ENCODE measurements around the gene SEC31A.
A peak's percentile ranks its signal among the peaks of the same experiment; 100 is the strongest.
"Not testable (repeated sequence)": the region's sequence is repeated elsewhere in the genome, so short reads cannot be mapped to it uniquely, and the experiment has no call there.

Gene SEC31A, protein sequence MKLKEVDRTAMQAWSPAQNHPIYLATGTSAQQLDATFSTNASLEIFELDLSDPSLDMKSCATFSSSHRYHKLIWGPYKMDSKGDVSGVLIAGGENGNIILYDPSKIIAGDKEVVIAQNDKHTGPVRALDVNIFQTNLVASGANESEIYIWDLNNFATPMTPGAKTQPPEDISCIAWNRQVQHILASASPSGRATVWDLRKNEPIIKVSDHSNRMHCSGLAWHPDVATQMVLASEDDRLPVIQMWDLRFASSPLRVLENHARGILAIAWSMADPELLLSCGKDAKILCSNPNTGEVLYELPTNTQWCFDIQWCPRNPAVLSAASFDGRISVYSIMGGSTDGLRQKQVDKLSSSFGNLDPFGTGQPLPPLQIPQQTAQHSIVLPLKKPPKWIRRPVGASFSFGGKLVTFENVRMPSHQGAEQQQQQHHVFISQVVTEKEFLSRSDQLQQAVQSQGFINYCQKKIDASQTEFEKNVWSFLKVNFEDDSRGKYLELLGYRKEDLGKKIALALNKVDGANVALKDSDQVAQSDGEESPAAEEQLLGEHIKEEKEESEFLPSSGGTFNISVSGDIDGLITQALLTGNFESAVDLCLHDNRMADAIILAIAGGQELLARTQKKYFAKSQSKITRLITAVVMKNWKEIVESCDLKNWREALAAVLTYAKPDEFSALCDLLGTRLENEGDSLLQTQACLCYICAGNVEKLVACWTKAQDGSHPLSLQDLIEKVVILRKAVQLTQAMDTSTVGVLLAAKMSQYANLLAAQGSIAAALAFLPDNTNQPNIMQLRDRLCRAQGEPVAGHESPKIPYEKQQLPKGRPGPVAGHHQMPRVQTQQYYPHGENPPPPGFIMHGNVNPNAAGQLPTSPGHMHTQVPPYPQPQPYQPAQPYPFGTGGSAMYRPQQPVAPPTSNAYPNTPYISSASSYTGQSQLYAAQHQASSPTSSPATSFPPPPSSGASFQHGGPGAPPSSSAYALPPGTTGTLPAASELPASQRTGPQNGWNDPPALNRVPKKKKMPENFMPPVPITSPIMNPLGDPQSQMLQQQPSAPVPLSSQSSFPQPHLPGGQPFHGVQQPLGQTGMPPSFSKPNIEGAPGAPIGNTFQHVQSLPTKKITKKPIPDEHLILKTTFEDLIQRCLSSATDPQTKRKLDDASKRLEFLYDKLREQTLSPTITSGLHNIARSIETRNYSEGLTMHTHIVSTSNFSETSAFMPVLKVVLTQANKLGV

DNA sequence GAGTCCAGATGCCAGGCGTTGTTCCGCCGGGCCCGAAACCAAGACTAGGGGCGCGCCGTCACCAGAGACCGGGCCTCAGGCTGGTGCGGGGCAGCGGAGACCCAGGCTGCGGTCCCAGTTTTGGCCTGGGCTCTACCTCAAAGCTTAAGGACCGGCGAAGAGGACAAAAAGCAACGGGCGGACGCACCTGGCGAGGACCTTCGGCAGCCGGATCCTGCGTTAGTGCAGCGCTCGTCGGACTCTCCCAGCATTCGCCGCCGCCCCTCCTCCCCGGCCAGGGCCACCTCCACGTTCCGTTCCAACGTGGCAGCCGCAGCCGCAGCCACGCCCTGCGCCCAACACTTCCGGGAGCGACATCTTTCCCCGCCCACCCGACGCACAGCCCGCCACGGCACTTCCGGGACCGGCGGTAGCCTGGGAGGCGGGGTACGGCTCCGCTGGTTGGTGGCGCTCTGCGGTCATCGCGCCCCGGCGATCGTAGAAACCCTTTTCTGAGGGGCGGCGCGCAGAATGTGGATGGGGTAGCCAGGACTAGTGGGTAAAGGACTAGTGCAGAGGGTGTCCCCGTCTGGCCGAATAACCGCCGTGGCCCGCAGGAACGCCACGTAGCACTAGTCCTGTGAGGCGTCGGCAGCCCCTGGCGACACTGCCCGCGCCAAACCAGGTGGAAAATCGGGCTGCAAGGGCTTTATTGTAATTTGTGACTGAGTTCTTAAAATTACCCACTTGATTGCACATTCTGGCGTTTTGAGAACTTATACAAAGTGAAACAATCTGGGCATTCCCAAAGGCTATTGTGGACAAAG lies at the start of gene SEC31A:
Gene SEC31A (minus strand): TSS at position 253 of the 806 bp plus-strand sequence. CDS start 9,217 bp downstream, outside the sequence.
- Histone ChIP-seq H3K36me3 (ENCODE audit: control insufficient read depth in 5 of 5, insufficient read depth in 5 of 5, low read length in 5 of 5) (peaks cover 8 to 24% (median 16%) of the 10 kb centered on the region in 5 donors), H3K9ac (ENCODE audit: low read length in 5 of 5) (peak within 1 kb of the TSS; percentile 81 to 96 (median 91)), H3K27ac (ENCODE audit: low read depth, low read length) (peak within 1 kb of the TSS; percentile 99), H3K4me3 (ENCODE audit: low read depth in 1 of 5, low read length in 5 of 5) (peak within 1 kb of the TSS; percentile 85 to 95 (median 94)), H3K4me1 (ENCODE audit: control insufficient read depth in 5 of 5, insufficient read depth in 5 of 5, low read length in 5 of 5) (peaks cover 2 to 39% (median 32%) of the 10 kb centered on the region in 5 donors), H3K9me3 (ENCODE audit: control insufficient read depth in 5 of 5, low read length in 5 of 5) (no peaks in the 10 kb centered on the region), H3K27me3 (ENCODE audit: control insufficient read depth in 5 of 5, insufficient read depth in 4 of 5, low read length in 5 of 5) (no peaks in the 10 kb centered on the region)

DNA sequence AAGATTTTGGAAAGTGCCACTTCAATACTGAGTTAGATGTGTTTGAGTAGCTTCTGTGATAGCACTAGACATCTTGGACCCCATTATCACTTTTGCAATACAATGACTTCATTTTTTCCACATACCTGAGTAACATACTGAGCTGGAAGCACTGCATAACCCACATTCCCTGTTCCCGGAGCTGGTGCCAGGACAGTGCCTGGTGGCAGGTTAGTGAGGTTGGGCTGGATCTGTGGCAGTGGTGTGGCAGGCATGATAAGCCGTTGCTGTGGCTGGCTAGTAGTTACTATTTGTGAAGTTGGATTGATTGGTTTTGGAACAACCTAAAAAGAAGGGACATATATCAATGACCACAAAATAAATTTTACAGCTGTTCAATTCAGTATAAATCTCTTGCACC lies 48.5 kb upstream of the SEC31A start:
- H3K9ac ChIP-seq (ENCODE audit: low read length in 5 of 5): no peak overlapping the region
- H3K27me3 ChIP-seq (ENCODE audit: control insufficient read depth in 5 of 5, insufficient read depth in 4 of 5, low read length in 5 of 5): no peaks in the 10 kb centered on the region
- peaks cover 21 to 45% (median 32%) of the 10 kb centered on the region in 5 donors for H3K36me3 ChIP-seq (ENCODE audit: control insufficient read depth in 5 of 5, insufficient read depth in 5 of 5, low read length in 5 of 5)
- no peaks in the 10 kb centered on the region for H3K4me1 ChIP-seq (ENCODE audit: control insufficient read depth in 5 of 5, insufficient read depth in 5 of 5, low read length in 5 of 5)
- H3K27ac ChIP-seq (ENCODE audit: low read depth, low read length): no peak overlapping the region
- H3K9me3 ChIP-seq (ENCODE audit: control insufficient read depth in 5 of 5, low read length in 5 of 5): no peaks in the 10 kb centered on the region
- H3K4me3 ChIP-seq (ENCODE audit: low read depth in 1 of 5, low read length in 5 of 5): no peak overlapping the region

DNA sequence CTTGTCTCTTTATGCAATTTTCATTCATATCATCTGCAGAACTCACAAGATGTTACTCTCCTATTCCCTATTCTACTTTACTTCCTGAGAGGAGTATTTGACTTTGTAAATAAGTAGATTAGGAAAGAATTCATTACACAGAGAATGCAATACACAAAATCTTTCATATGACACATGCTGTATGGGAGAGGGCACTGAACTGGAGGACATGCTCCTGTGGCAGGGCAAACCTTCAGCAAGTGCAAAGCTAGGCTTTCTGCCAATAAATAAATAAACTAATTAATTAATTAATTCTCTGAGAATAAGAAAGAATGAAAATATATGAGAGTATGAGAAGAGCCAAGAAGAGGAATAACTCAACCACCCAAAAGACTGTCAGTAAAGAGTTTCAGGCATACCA lies 43.5 kb upstream of the SEC31A start:
- Histone ChIP-seq H3K27ac (ENCODE audit: low read depth, low read length) (no peak overlapping the region), H3K27me3 (ENCODE audit: control insufficient read depth in 5 of 5, insufficient read depth in 4 of 5, low read length in 5 of 5) (no peaks in the 10 kb centered on the region), H3K9me3 (ENCODE audit: control insufficient read depth in 5 of 5, low read length in 5 of 5) (no peaks in the 10 kb centered on the region), H3K9ac (ENCODE audit: low read length in 5 of 5) (no peak overlapping the region), H3K4me1 (ENCODE audit: control insufficient read depth in 5 of 5, insufficient read depth in 5 of 5, low read length in 5 of 5) (no peaks in the 10 kb centered on the region), H3K36me3 (ENCODE audit: control insufficient read depth in 5 of 5, insufficient read depth in 5 of 5, low read length in 5 of 5) (peaks cover 25 to 51% (median 45%) of the 10 kb centered on the region in 5 donors), H3K4me3 (ENCODE audit: low read depth in 1 of 5, low read length in 5 of 5) (no peak overlapping the region)

DNA sequence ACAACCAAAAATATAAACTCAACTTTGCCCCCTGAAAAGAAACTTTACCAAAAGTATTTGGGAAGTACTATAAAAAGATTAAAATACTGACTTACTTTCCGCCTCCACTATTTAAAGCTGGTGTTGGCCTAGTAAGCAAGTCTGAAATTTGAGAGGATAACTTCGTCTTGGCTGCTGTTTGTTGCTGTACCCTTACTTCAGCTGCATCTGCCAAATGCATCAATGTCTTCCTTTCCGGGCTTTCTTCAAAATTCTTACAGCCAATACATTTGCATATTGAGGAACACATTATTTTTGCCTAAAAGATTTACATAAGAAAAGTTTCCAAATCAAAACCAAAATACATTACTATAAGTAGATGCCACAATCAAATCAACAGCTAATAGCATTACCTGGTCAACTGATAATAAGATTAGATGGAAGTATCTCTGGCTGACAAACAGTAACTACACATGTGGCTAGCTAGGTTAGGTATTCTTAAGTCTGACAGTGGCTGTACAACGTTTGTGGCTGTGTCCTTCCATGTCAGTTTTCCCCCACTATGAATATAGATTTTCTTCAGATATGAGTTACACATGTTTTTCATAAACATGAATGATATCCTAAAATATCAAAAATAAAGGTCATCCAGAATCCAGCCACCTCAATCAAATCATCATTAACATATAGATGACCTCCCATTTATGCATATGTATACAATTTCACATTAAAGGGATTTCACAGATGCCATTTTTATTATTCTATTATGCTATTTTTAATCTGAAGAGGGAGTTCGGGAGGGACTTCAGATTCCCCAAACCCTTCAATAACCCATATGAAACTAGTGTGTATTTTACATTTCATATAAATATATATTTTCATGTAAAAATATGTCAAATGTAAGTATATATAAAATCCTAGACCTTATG lies 40.1 kb upstream of the SEC31A start:
- no peak overlapping the region for H3K4me3 ChIP-seq (ENCODE audit: low read depth in 1 of 5, low read length in 5 of 5)
- no peaks in the 10 kb centered on the region for H3K9me3 ChIP-seq (ENCODE audit: control insufficient read depth in 5 of 5, low read length in 5 of 5)
- no peaks in the 10 kb centered on the region for H3K27me3 ChIP-seq (ENCODE audit: control insufficient read depth in 5 of 5, insufficient read depth in 4 of 5, low read length in 5 of 5)
- H3K9ac ChIP-seq (ENCODE audit: low read length in 5 of 5): no peak overlapping the region
- no peak overlapping the region for H3K27ac ChIP-seq (ENCODE audit: low read depth, low read length)
- H3K36me3 ChIP-seq (ENCODE audit: control insufficient read depth in 5 of 5, insufficient read depth in 5 of 5, low read length in 5 of 5): peaks cover 15 to 36% (median 27%) of the 10 kb centered on the region in 5 donors
- H3K4me1 ChIP-seq (ENCODE audit: control insufficient read depth in 5 of 5, insufficient read depth in 5 of 5, low read length in 5 of 5): no peaks in the 10 kb centered on the region

DNA sequence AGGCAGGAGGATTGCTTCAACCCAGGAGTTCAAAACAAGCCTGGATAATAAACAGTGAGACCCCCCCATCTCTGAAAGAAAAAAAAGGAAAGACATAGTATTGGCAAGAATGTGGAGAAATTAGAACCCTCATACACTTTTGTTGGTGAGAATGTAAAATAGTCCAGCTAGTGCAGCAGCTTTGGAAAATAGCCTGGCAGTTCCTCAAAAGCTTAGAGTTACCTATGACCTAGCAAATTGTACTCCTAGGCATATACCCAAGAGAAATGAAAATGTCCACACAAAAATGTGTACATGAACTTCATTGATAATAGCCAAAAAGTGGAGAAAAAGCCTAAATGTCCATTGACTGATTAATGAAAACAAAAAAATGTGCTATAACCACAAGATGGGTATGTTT lies 30.8 kb upstream of the SEC31A start:
- H3K27ac ChIP-seq (ENCODE audit: low read depth, low read length): no peak overlapping the region
- H3K27me3 ChIP-seq (ENCODE audit: control insufficient read depth in 5 of 5, insufficient read depth in 4 of 5, low read length in 5 of 5): no peaks in the 10 kb centered on the region
- H3K9ac ChIP-seq (ENCODE audit: low read length in 5 of 5): no peak overlapping the region
- H3K4me1 ChIP-seq (ENCODE audit: control insufficient read depth in 5 of 5, insufficient read depth in 5 of 5, low read length in 5 of 5): peaks cover 0 to 8% (median 5%) of the 10 kb centered on the region in 5 donors
- H3K4me3 ChIP-seq (ENCODE audit: low read depth in 1 of 5, low read length in 5 of 5): no peak overlapping the region
- peaks cover 8 to 14% (median 12%) of the 10 kb centered on the region in 5 donors for H3K36me3 ChIP-seq (ENCODE audit: control insufficient read depth in 5 of 5, insufficient read depth in 5 of 5, low read length in 5 of 5)
- H3K9me3 ChIP-seq (ENCODE audit: control insufficient read depth in 5 of 5, low read length in 5 of 5): no peaks in the 10 kb centered on the region

DNA sequence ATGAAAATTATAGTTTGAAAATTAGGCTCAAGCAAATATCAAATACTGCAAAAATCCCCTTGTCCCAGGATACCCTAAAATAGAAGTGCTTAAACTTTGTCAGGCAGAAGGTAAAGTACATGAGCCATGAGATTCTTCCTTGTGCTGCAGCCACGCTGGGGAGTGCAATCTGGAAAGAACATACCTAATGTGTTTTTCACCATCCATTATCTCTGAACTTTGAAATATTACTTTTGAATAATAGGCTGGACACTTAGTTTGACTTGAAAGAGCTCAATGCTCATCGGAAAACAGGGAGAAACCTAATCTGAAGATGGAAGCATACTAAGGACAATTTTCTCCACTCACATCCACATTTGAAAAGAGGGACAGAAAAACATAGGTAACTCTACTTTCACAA lies 28.4 kb upstream of the SEC31A start:
- Histone ChIP-seq H3K9ac (ENCODE audit: low read length in 5 of 5) (no peak overlapping the region), H3K27ac (ENCODE audit: low read depth, low read length) (no peak overlapping the region), H3K27me3 (ENCODE audit: control insufficient read depth in 5 of 5, insufficient read depth in 4 of 5, low read length in 5 of 5) (no peaks in the 10 kb centered on the region), H3K4me3 (ENCODE audit: low read depth in 1 of 5, low read length in 5 of 5) (no peak overlapping the region), H3K4me1 (ENCODE audit: control insufficient read depth in 5 of 5, insufficient read depth in 5 of 5, low read length in 5 of 5) (peaks cover 0 to 8% (median 5%) of the 10 kb centered on the region in 5 donors), H3K36me3 (ENCODE audit: control insufficient read depth in 5 of 5, insufficient read depth in 5 of 5, low read length in 5 of 5) (peaks cover 8 to 15% (median 12%) of the 10 kb centered on the region in 5 donors), H3K9me3 (ENCODE audit: control insufficient read depth in 5 of 5, low read length in 5 of 5) (no peaks in the 10 kb centered on the region)

DNA sequence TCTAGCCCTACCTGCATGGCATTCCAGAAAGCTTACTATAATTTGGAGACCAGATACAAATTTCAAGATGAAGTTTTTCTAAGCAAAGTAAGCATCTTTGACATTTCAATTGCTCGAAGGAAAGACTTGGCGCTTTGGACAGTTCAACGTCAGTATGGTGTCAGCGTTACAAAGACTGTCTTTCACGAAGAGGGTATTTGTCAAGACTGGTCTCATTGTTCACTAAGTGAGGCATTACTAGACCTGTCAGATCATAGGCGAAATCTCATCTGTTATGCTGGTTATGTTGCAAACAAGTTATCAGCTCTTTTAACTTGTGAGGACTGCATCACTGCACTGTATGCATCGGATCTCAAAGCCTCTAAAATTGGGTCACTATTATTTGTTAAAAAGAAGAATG lies 27.1 kb upstream of the SEC31A start:
- no peak overlapping the region for H3K27ac ChIP-seq (ENCODE audit: low read depth, low read length)
- H3K27me3 ChIP-seq (ENCODE audit: control insufficient read depth in 5 of 5, insufficient read depth in 4 of 5, low read length in 5 of 5): no peaks in the 10 kb centered on the region
- H3K36me3 ChIP-seq (ENCODE audit: control insufficient read depth in 5 of 5, insufficient read depth in 5 of 5, low read length in 5 of 5): peaks cover 8 to 15% (median 12%) of the 10 kb centered on the region in 5 donors
- no peaks in the 10 kb centered on the region for H3K9me3 ChIP-seq (ENCODE audit: control insufficient read depth in 5 of 5, low read length in 5 of 5)
- H3K4me1 ChIP-seq (ENCODE audit: control insufficient read depth in 5 of 5, insufficient read depth in 5 of 5, low read length in 5 of 5): peaks cover 0 to 8% (median 5%) of the 10 kb centered on the region in 5 donors
- no peak overlapping the region for H3K4me3 ChIP-seq (ENCODE audit: low read depth in 1 of 5, low read length in 5 of 5)
- no peak overlapping the region for H3K9ac ChIP-seq (ENCODE audit: low read length in 5 of 5)

DNA sequence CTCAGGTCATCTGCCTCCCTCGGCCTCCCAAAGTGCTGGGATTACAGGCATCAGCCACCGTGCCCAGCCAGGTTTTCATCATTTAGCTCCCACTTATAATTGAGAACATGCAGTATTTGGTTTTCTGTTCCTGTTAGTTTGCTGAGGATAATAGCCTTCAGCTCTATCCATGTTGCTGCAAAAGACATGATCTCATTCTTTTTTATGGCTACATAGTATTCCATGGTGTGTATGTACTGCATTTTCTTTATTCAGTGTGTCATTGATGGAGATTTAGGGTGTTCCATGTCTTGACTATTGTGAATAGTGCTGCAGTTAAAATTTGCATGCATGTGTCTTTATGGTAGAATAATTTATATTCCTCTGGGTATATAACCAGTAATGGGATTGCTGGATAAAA lies 23.0 kb upstream of the SEC31A start:
- not testable (repeated sequence) for H3K9me3 ChIP-seq (ENCODE audit: control insufficient read depth in 5 of 5, low read length in 5 of 5); H3K9ac ChIP-seq (ENCODE audit: low read length in 5 of 5); H3K4me1 ChIP-seq (ENCODE audit: control insufficient read depth in 5 of 5, insufficient read depth in 5 of 5, low read length in 5 of 5); H3K4me3 ChIP-seq (ENCODE audit: low read depth in 1 of 5, low read length in 5 of 5); H3K27me3 ChIP-seq (ENCODE audit: control insufficient read depth in 5 of 5, insufficient read depth in 4 of 5, low read length in 5 of 5); H3K27ac ChIP-seq (ENCODE audit: low read depth, low read length)
- peaks cover 8 to 21% (median 15%) of the 10 kb centered on the region in 5 donors for H3K36me3 ChIP-seq (ENCODE audit: control insufficient read depth in 5 of 5, insufficient read depth in 5 of 5, low read length in 5 of 5)

Measured in subcutaneous abdominal adipose tissue (tissue), 5 donors.